Mesothelial cell of epicardium (in vitro differentiated cells): Measurements from ENCODE around the gene IER5. TPM values are rescaled to one million over a fixed set of nuclear protein-coding genes. Genes with fewer than 3 reads are reported as not detected.
A peak's percentile ranks its signal among the peaks of the same experiment; 100 is the strongest.

Source experiments
- DNase-seq, 2 experiments: peaks; one replicate each; pipeline ENCODE4 v3.0.0; 2021; ENCODE audit warnings: low spot score in 2 of 2; ENCODE audit not compliant: unreplicated experiment in 2 of 2
- H3K27ac Mint-ChIP-seq: 2 replicates; pipeline ENCODE4 v1.8.0; 2021; ENCODE audit warnings: mixed read lengths
- H3K27me3 Mint-ChIP-seq: 2 replicates; pipeline ENCODE4 v1.8.0; 2021; ENCODE audit warnings: low read depth, mixed read lengths
- H3K36me3 Mint-ChIP-seq: 2 replicates; pipeline ENCODE4 v1.8.0; 2021; ENCODE audit warnings: mixed read lengths
- H3K4me1 Mint-ChIP-seq: 2 replicates; pipeline ENCODE4 v1.8.0; 2021; ENCODE audit warnings: mixed read lengths
- H3K4me3 Mint-ChIP-seq: 2 replicates; pipeline ENCODE4 v1.8.0; 2021; ENCODE audit warnings: mild to moderate bottlenecking, moderate library complexity, mixed read lengths
- H3K9me3 Mint-ChIP-seq: 2 replicates; pipeline ENCODE4 v1.8.0; 2021; ENCODE audit warnings: mixed read lengths
- CTCF ChIP-seq: fragments of 200-600 bp; sonication (generic); IDR thresholded peaks from one replicate; pipeline ENCODE4 v1.5.0; 2021; ENCODE audit warnings: antibody characterized with exemption; ENCODE audit not compliant: unreplicated experiment
- total RNA-seq: library from RNA; stranded (reverse); gene quantifications from 3 replicates; pipeline ENCODE4 v1.2.1, GENCODE V29; 2021

IER5 gene
- total RNA-seq, 1 donor from 2014 or later, result 14.1 TPM

GRCh38 chr1:181135437-181135731 lies 46.9 kb downstream of the IER5 start:
- no peak for TF ChIP-seq CTCF
- Mint-ChIP-seq H3K9me3 (no peaks in the 10 kb centered on the region), H3K27me3 (no peaks in the 10 kb centered on the region), H3K4me1 (peaks cover 19% of the 10 kb centered on the region), H3K4me3 (no peak overlapping the region), H3K27ac (peak overlapping the region; percentile 86), H3K36me3 (no peaks in the 10 kb centered on the region)
- DNase-seq, result no peak

- Mint-ChIP-seq H3K9me3 (no peaks in the 10 kb centered on the region), H3K4me3 (no peak overlapping the region), H3K27ac (peak overlapping the region; percentile 86), H3K36me3 (no peaks in the 10 kb centered on the region), H3K27me3 (no peaks in the 10 kb centered on the region), H3K4me1 (peaks cover 19% of the 10 kb centered on the region)
- TF ChIP-seq CTCF, result no peak
- DNase-seq, result no peak
These were observed 47.6 kb downstream of the IER5 start for GRCh38 chr1:181135815-181136737.

- Mint-ChIP-seq H3K9me3 (no peaks in the 10 kb centered on the region), H3K4me3 (no peak overlapping the region), H3K4me1 (peaks cover 19% of the 10 kb centered on the region), H3K36me3 (no peaks in the 10 kb centered on the region), H3K27me3 (no peaks in the 10 kb centered on the region), H3K27ac (no peak overlapping the region)
- TF ChIP-seq CTCF, result no peak
- no peak for DNase-seq
These were observed 48.2 kb downstream of the IER5 start for GRCh38 chr1:181136738-181137122.

- no peak overlapping the region for H3K4me3 Mint-ChIP-seq
- DNase-seq, result no peak
- H3K9me3 Mint-ChIP-seq, result no peaks in the 10 kb centered on the region
- TF ChIP-seq CTCF, result no peak
- H3K27ac Mint-ChIP-seq, result no peak overlapping the region
- no peaks in the 10 kb centered on the region for H3K27me3 Mint-ChIP-seq
- no peaks in the 10 kb centered on the region for H3K36me3 Mint-ChIP-seq
- H3K4me1 Mint-ChIP-seq, result peaks cover 24% of the 10 kb centered on the region
These were observed 48.8 kb downstream of the IER5 start for GRCh38 chr1:181137217-181137743.

- Mint-ChIP-seq H3K27ac (no peak overlapping the region), H3K9me3 (no peaks in the 10 kb centered on the region), H3K4me1 (peaks cover 23% of the 10 kb centered on the region), H3K36me3 (no peaks in the 10 kb centered on the region), H3K27me3 (peaks cover 3% of the 10 kb centered on the region), H3K4me3 (no peak overlapping the region)
- no peak for TF ChIP-seq CTCF
- no peak for DNase-seq
These were observed 51.1 kb downstream of the IER5 start for GRCh38 chr1:181139631-181140061.
